Astrocyte of the cerebellum (primary cell): ENCODE data around the gene TNK2.

ENCODE experiments used
- DNase-seq: peaks from one replicate; pipeline ENCODE4 v3.0.0-alpha.2; 2011; ENCODE audit warnings: low read depth
- H3K4me3 ChIP-seq: 2 replicates; pipeline ENCODE4 v1.5.1; 2011; ENCODE audit warnings: mild to moderate bottlenecking, low read depth, low read length, moderate library complexity
- CTCF ChIP-seq: IDR thresholded peaks from 2 replicates; pipeline ENCODE4 v1.5.1; 2012; ENCODE audit warnings: low read length, low read depth, moderate library complexity, mild to moderate bottlenecking; ENCODE audit errors: missing control alignments
- in situ Hi-C: cut with HindIII; loops from 2 replicates; pipeline ENCODE4 v1.10.0; 2017; ENCODE audit warnings: low sequenced_read_pairs

The TNK2 gene

DNA sequence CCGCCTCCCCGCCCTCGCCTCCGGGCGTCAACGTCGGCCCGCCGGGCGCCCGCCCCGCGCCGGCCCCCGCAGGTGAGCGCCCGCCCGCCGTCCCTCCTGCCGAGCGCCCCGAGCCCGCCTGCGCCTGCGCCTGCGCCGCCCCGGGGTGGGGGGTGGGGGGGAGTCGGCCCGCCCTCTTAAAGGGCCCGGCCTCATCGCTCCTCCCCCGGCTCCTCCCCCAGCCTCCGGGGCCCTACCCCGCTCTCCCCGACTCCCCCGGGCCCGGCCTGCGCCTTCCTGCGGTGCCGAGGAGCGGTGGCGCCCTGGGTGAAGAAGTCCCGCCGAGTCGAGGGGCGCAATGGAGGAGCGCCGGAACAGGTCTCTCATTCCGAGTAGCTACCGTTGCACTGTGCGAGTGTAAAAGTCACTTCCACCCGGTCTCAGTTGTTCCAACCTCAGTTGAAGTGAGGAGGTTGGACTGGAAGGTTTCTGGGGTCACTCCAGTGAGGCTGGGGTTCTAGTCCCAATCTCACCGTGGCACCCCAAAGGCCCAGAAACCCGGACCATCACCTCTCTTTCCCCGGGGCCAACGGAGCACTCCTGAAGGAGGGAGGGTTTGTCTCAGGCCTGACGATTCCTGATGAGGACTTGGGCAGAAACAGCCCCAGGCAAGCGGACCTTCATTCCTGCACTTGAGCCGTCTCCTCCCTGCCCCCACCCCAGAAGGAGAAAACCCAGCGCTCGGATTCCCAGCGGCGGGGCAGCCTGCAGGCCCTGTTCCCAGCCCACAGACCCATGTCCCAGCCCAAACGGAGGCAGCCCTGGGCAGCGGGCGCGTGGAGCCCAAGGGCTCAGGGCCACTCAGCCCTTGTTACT is 1.5 kb upstream of the TNK2 start:
- no peak for DNase-seq
- no peak for TF ChIP-seq CTCF
- in situ Hi-C loops, result no loop called here
- peak overlapping the region; percentile 49 for H3K4me3 ChIP-seq

DNA sequence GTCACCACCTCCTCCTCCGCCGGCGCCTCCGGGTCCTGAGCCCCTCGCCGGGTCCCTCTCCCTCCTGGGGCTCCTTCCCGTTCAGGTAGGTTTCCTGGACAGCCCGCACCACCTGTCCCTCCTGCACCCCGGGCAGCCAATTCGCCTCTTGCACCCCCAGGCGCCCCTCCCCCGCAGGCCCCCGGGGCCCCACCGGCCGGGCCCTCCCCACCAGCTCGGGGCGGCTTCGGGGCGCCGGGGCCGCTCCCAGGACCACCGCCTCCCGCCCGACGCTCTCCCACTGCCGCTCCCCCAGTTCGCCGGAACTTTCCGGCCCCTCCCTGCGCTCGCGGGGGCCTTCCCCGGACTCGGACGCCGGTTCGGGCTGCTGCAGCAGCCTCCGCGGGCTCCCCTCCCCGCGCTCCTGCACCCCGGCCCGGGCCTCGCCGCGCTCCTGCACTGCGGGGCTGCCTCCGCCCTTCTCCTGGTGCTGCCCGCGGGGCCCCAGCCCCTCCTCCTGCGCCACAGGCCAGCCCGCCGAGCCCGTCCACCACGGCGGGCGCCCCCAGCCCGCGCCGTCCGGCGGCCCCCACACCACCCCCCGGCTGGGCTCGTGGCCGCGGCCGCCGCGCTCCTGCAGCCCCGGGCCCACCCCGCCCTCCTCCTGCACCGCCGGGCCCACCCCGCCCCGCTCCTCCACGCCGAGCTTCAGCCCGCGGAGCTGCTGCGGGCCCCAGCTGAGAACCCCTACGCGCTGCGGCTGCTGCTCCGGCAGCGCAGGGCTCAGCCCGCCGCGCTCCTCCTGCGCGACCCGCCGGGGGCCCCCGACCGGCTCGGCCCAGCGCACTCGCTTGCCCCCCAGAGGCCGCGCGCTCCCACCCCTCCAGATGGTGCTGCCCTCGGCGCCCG is 587 bp upstream of the TNK2 start:
- no peak for DNase-seq
- H3K4me3 ChIP-seq, result peak overlapping the region; percentile 49

DNA sequence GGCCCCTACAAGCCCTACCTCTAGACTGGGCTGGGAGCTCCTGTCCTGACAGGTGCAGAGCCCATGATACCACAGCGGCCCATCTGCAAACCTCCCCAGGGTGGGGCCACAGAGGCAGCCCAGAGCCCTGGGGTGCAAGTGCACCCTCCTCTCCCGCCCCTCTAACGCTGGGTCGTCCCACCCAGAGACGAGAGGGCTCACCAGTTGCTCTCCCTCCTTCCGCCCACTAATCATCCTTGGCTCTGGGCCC is 742 bp downstream of the TNK2 start:
- no peak for TF ChIP-seq CTCF
- no peak for DNase-seq
- H3K4me3 ChIP-seq, result peak overlapping the region; percentile 49
- in situ Hi-C loops, result no loop called here

More for the DNA sequence above, 587 bp upstream of the TNK2 start:
- no peak for TF ChIP-seq CTCF
- in situ Hi-C loops, result no loop called here

GRCh38 chr3:195906865-195907683 is 1.3 kb downstream of the TNK2 start:
- TF ChIP-seq CTCF, result no peak
- no peak for DNase-seq
- peak overlapping the region; percentile 49 for H3K4me3 ChIP-seq
- in situ Hi-C loops, result no loop called here

- no peak for TF ChIP-seq CTCF
- in situ Hi-C loops, result no loop called here
- DNase-seq, result no peak
- no peak overlapping the region for H3K4me3 ChIP-seq
Measured at GRCh38 chr3:195905970-195906864, 2.1 kb downstream of the TNK2 start.
